ENCODE data around the gene HYI. TPM values are rescaled to one million over a fixed set of nuclear protein-coding genes. Genes with fewer than 3 reads are reported as not detected.

Gene HYI
- total and polyA plus RNA-seq, 2 of the 8 experiments (the other 6 are each of a cell fraction or from before 2014, with no cell fraction given): 14.4 to 17.7 TPM

DNA sequence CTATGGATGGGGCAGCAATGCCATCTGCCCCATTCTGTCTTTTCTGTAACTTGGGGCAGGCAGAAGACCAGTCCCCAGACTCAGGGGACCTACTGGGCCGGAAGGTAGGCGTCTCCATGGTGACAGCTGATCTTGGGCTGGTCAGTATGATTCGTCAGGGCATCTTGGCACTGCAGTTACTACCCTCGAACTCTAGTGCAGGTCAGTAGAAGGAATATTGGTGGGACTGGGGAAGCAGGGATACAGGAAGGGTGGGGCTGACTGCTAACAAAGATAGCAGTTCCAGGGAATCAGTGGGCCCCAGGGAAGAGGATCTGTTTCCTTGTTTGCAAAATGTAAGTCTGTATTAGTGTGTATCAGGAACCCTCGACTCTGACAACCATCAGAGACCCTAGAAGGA lies 37.8 kb downstream of the HYI start:
- Histone ChIP-seq H4K20me1 (replicated peaks in 1 of 2; ENCODE audit: control insufficient read depth in 1 of 2, insufficient read depth in 2 of 2, low read length in 2 of 2) (no peaks in the 10 kb centered on the region), H2BK5ac (ENCODE audit: low read depth, low read length) (no peak overlapping the region), H3K4me1 (replicated peaks in 1 of 4; ENCODE audit: control insufficient read depth in 3 of 4, insufficient read depth in 4 of 4, low read length in 3 of 4) (no peaks in the 10 kb centered on the region), H3K27me3 (replicated peaks in 1 of 4; ENCODE audit: control insufficient read depth in 3 of 4, extremely low read depth in 1 of 4, insufficient read depth in 3 of 4, low read length in 3 of 4) (no peaks in the 10 kb centered on the region), H3K4me3 (ENCODE audit: extremely low read depth in 1 of 4, insufficient read depth in 2 of 4, low read depth in 3 of 4, low read length in 4 of 4) (no peak overlapping the region), H3K4ac (replicated peaks; ENCODE audit: insufficient read length, low read depth, low read length) (no peak overlapping the region), H3K14ac (ENCODE audit: insufficient read length) (no peak overlapping the region), H3K79me1 (ENCODE audit: low read depth, low read length) (no peaks in the 10 kb centered on the region), H2BK12ac (ENCODE audit: low read depth, low read length) (no peak overlapping the region), H3K9ac (replicated peaks in 1 of 4; ENCODE audit: extremely low read depth in 1 of 4, low read depth in 3 of 4, low read length in 3 of 4) (no peak overlapping the region), H4K91ac (replicated peaks; ENCODE audit: insufficient read length, low read length) (no peak overlapping the region), H4K5ac (ENCODE audit: insufficient read length, low read depth, low read length) (no peak overlapping the region), H3K18ac (ENCODE audit: extremely low read depth, low read length) (no peak overlapping the region), H2BK120ac (replicated peaks; ENCODE audit: low read depth, low read length) (no peak overlapping the region), H3K79me2 (ENCODE audit: control insufficient read depth in 1 of 2, insufficient read depth in 2 of 2, low read length in 2 of 2) (no peaks in the 10 kb centered on the region), H3K23ac (ENCODE audit: insufficient read length) (no peak overlapping the region), H2BK15ac (ENCODE audit: low read length) (no peak overlapping the region), H3K27ac (ENCODE audit: low read depth, low read length) (no peak overlapping the region), H4K8ac (ENCODE audit: extremely low read depth, insufficient read depth, low read length) (no peak overlapping the region), H3K56ac (replicated peaks; ENCODE audit: insufficient read length, low read depth, low read length) (no peak overlapping the region), H2BK20ac (ENCODE audit: low read length) (no peak overlapping the region), H3K23me2 (ENCODE audit: low read depth, low read length) (no peaks in the 10 kb centered on the region), H2AK5ac (ENCODE audit: low read depth, low read length) (no peak overlapping the region), H2AFZ (ENCODE audit: low read length) (no peak overlapping the region), H3K9me3 (ENCODE audit: insufficient read depth in 2 of 2, low read depth in 1 of 2, low read length in 1 of 2) (no peaks in the 10 kb centered on the region), H3K36me3 (ENCODE audit: control insufficient read depth in 2 of 4, insufficient read depth in 4 of 4, low read length in 3 of 4) (peaks cover under 1 to 17% (median 11%) of the 10 kb centered on the region in 4 experiments; a peak in 6 of 8 replicates), H3K4me2 (ENCODE audit: insufficient read depth in 1 of 2, low read depth in 2 of 2, low read length in 2 of 2) (no peak overlapping the region)
- no peak for DNase-seq (ENCODE audit: low read depth in 1 of 2, low spot score in 2 of 2)
- FAIRE-seq: no peak
- WGBS, 2 experiments (ENCODE audit: extremely low coverage in 1 of 2, insufficient coverage in 1 of 2, insufficient read length in 1 of 2, insufficient replicate concordance in 2 of 2, low coverage in 1 of 2, low lambda C conversion rate in 2 of 2, missing lambda C conversion rate in 1 of 2): 95% methylated on average over 5 of the region's 5 CpGs; no CpG with 5 or more reads in 1 of the 2 experiments
- CTCF ChIA-PET (ENCODE audit: partially characterized antibody): interaction anchor here (1.6 to 6.8 kb wide), 7 partner anchors 9 to 210 kb away, joined by 6 to 131 read pairs (median 21); no protein-coding TSS in a partner anchor
- POLR2A ChIA-PET (ENCODE audit: partially characterized antibody): interaction anchor here (1.4 kb wide), 3 partner anchors 9 to 182 kb away, joined by 3 to 6 read pairs (median 3); no protein-coding TSS in a partner anchor
- TF ChIP-seq TBP (IDR thresholded peaks at IDR 0.05; ENCODE audit: low read depth, low read length): no peak
- no peak for TF ChIP-seq POLR2A (IDR thresholded peaks at IDR 0.05; ENCODE audit: control extremely low read depth in 1 of 2, low read depth in 2 of 2, low read length in 2 of 2)
- no peak for TF ChIP-seq SP2 (IDR thresholded peaks at IDR 0.05; ENCODE audit: low read length)
- no peak for TF ChIP-seq CBX5 (IDR thresholded peaks at IDR 0.05; ENCODE audit: low read depth, low read length)
- no peak for TF ChIP-seq CEBPB (IDR thresholded peaks at IDR 0.05; ENCODE audit: low read depth, low read length)
- no peak for TF ChIP-seq HDAC6 (IDR thresholded peaks at IDR 0.05; ENCODE audit: low read depth, low read length)
- TF ChIP-seq NANOG (IDR thresholded peaks at IDR 0.05; ENCODE audit: insufficient read depth, low read depth, low read length, poor library complexity, severe bottlenecking): no peak
- TF ChIP-seq CBX8 (IDR thresholded peaks at IDR 0.05; ENCODE audit: borderline replicate concordance, low read depth, low read length): no peak
